SU-DHL-6 (cell line): Measurements from ENCODE around the gene ZFP3.

Experiments
- CTCF ChIP-seq: fragments of 200-600 bp; sonication (generic); IDR thresholded peaks from one replicate; pipeline ENCODE4 v1.5.1; 2017; ENCODE audit warnings: antibody characterized with exemption, mild to moderate bottlenecking, low read length, moderate library complexity; ENCODE audit not compliant: insufficient read depth, poor library complexity, severe bottlenecking
- EZH2phosphoT487 ChIP-seq: fragments of 200-600 bp; sonication (generic), shearing (Covaris generic); conservative IDR thresholded peaks from 2 replicates; pipeline ENCODE4 v1.6.1; 2018; ENCODE audit warnings: mild to moderate bottlenecking, antibody characterized with exemption, low read length, moderate library complexity, mixed read lengths

DNA sequence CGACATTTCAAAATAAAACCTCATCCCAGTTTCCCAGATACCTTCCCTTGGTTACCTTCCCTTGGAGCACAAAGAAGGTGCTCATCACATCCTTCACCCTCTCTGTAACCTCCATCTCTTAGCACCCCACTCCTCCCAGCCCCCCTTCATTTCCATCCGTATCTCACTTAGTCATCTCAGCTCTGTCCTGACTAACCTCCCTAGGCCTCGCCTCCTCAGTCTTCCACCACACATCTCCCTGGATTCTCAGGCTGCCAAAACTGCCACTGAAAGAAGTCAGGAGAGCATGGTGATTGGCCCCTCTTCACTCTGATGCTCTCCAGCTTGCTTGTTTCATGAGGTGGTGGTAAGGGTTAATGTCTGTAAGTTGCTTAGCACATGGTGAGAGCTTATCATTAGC, 2.3 kb downstream of the ZFP3 start:
- TF ChIP-seq CTCF, result no peak
- no peak for TF ChIP-seq EZH2phosphoT487
